HepG2 (cell line): Measurements from ENCODE around the gene SEC14L2. TPM values are rescaled to one million over a fixed set of nuclear protein-coding genes. Genes with fewer than 3 reads are reported as not detected.

Experiments
- HMGXB4 ChIP-seq, 2 experiments: sonication (generic) in 1 of 2; formaldehyde crosslinking in 1 of 2; IDR thresholded peaks; 2 replicates each; pipeline versions ENCODE4 v1.4.0 to v1.6.1; 2018 to 2020; ENCODE audit warnings: missing genetic modification reagents in 2 of 2, borderline replicate concordance in 1 of 2, low read depth in 1 of 2, mild to moderate bottlenecking in 1 of 2, missing biosample characterization in 1 of 2
- HNF1A ChIP-seq, 2 experiments: sonication (generic) in 1 of 2; formaldehyde crosslinking in 1 of 2; IDR thresholded peaks; 2 replicates each; pipeline versions ENCODE4 v1.4.0 to v1.6.1; 2016 to 2020; ENCODE audit warnings: borderline replicate concordance in 1 of 2, low read depth in 1 of 2, mild to moderate bottlenecking in 1 of 2, missing genetic modification reagents in 1 of 2
- KDM1A ChIP-seq: IDR thresholded peaks from 2 replicates; pipeline ENCODE4 v1.6.1; 2016; ENCODE audit warnings: missing compliant biosample characterization
- MAFG ChIP-seq: sonication (generic); formaldehyde crosslinking; IDR thresholded peaks from 2 replicates; pipeline ENCODE4 v1.5.1; 2020; ENCODE audit warnings: mild to moderate bottlenecking, missing genetic modification reagents
- POLR2AphosphoS2 ChIP-seq: IDR thresholded peaks from 2 replicates; pipeline ENCODE4 v1.6.1; 2011; ENCODE audit warnings: low read depth, low read length, improper control_type of control experiment
- POLR2G ChIP-seq: fragments of 200-400 bp; formaldehyde crosslinking; IDR thresholded peaks from 2 replicates; pipeline ENCODE4 v1.6.1; 2018; ENCODE audit warnings: mild to moderate bottlenecking, low read depth, low read length, moderate library complexity
- SIX1 ChIP-seq: sonication (generic); formaldehyde crosslinking; IDR thresholded peaks from 2 replicates; pipeline ENCODE4 v1.4.0; 2020; ENCODE audit warnings: missing genetic modification reagents, borderline replicate concordance
- SRSF4 ChIP-seq: fragments of 200-400 bp; formaldehyde crosslinking; IDR thresholded peaks from one replicate; pipeline ENCODE4 v1.6.1; 2018; ENCODE audit warnings: mild to moderate bottlenecking, low read depth, low read length, moderate library complexity; ENCODE audit not compliant: poor library complexity, severe bottlenecking
- THAP8 ChIP-seq: sonication (generic); formaldehyde crosslinking; IDR thresholded peaks from 2 replicates; pipeline ENCODE4 v1.5.1; 2020; ENCODE audit warnings: missing genetic modification reagents, mild to moderate bottlenecking, borderline replicate concordance
- U2AF1 ChIP-seq: fragments of 200-400 bp; formaldehyde crosslinking; optimal IDR thresholded peaks from 2 replicates; pipeline ENCODE3; 2017; ENCODE audit warnings: mild to moderate bottlenecking, low read depth, low read length
- ZKSCAN8 ChIP-seq: IDR thresholded peaks from 2 replicates; pipeline ENCODE4 v1.6.1; 2016; ENCODE audit warnings: borderline replicate concordance, missing genetic modification reagents, missing compliant biosample characterization
- ZNF12 ChIP-seq: sonication (generic); formaldehyde crosslinking; IDR thresholded peaks from 2 replicates; pipeline ENCODE4 v1.5.0; 2020; ENCODE audit warnings: missing genetic modification reagents
- ZNF260 ChIP-seq: sonication (generic); formaldehyde crosslinking; IDR thresholded peaks from 2 replicates; pipeline ENCODE4 v1.4.0; 2020; ENCODE audit warnings: missing genetic modification reagents, low read depth, mild to moderate bottlenecking, borderline replicate concordance
- ZNF629 ChIP-seq: sonication (generic); formaldehyde crosslinking; conservative IDR thresholded peaks from 2 replicates; pipeline ENCODE4 v1.5.0; 2020; ENCODE audit warnings: missing genetic modification reagents
- ZNF687 ChIP-seq: sonication (generic); formaldehyde crosslinking; IDR thresholded peaks from 2 replicates; pipeline ENCODE4 v1.5.1; 2020; ENCODE audit warnings: mild to moderate bottlenecking, missing genetic modification reagents, moderate library complexity
- ZSCAN12 ChIP-seq: sonication (generic); formaldehyde crosslinking; IDR thresholded peaks from 2 replicates; pipeline ENCODE4 v1.9.0; 2021; ENCODE audit warnings: mild to moderate bottlenecking, missing genetic modification reagents
- polyA plus RNA-seq, 8 experiments: library from polyadenylated mRNA; depleted of rRNA in 3 of 8; stranded (reverse) in 7 of 8; unstranded in 1 of 8; fragments of >200 nt; fragmentation: Illumina TruSeq in 4 of 8; extraction: Trizol in 4 of 8; gene quantifications; 2 replicates each; pipeline versions ENCODE4 v1.2.1 to v1.2.3, GENCODE V29; 2011 to 2016; ENCODE audit warnings: low read depth in 4 of 8, missing spikeins in 1 of 8, mixed read lengths in 1 of 8; ENCODE audit not compliant: insufficient read depth in 1 of 8
- total RNA-seq, 5 experiments: library from RNA; depleted of rRNA; stranded (reverse); fragments of >200 nt; fragmentation: Illumina TruSeq; extraction: Trizol; gene quantifications; 2 replicates each; pipeline ENCODE4 v1.2.3, GENCODE V29; 2016; ENCODE audit warnings: low read depth in 1 of 5

Gene SEC14L2
- total and polyA plus RNA-seq, 2 of the 13 experiments (the other 11 are each of a cell fraction or from before 2014, with no cell fraction given): 4.1 to 5.1 TPM

GRCh38 chr22:30398685-30399680 is 2.2 kb downstream of the SEC14L2 start (continued):
- TF ChIP-seq POLR2G: peak; percentile 23; the same call in 1 of the 2 replicates
- TF ChIP-seq ZNF687 (CRISPR knock-in tag): no peak
- TF ChIP-seq THAP8 (CRISPR knock-in tag): no peak
- peak; percentile 81 for TF ChIP-seq ZNF629
- no peak for TF ChIP-seq ZNF260 (CRISPR knock-in tag)
- TF ChIP-seq KDM1A (CRISPR knock-in tag): peak; percentile 25; the same call in 1 of the 2 replicates
- TF ChIP-seq ZNF12: no peak
- TF ChIP-seq SIX1: no peak
- no peak for TF ChIP-seq MAFG
- no peak for TF ChIP-seq U2AF1
- no peak for TF ChIP-seq SRSF4
- no peak for TF ChIP-seq HNF1A (IDR thresholded peaks at IDR 0.05; ENCODE audit: low read depth)
- no peak for TF ChIP-seq HNF1A (CRISPR knock-in tag; IDR thresholded peaks at IDR 0.05; ENCODE audit: borderline replicate concordance)
- TF ChIP-seq ZSCAN12 (CRISPR knock-in tag): no peak
- TF ChIP-seq HMGXB4 (CRISPR knock-in tag; IDR thresholded peaks at IDR 0.05; ENCODE audit: borderline replicate concordance in 1 of 2, low read depth in 1 of 2): no peak
- TF ChIP-seq ZKSCAN8: no peak
- TF ChIP-seq POLR2AphosphoS2: no peak
